Globus pallidus (tissue), 1 donor: ENCODE measurements around the gene RNF213.
A peak's percentile ranks its signal among the peaks of the same experiment; 100 is the strongest.

ENCODE experiments used
- DNase-seq: peaks from one replicate; pipeline ENCODE4 v3.0.0-alpha.2; 2015; ENCODE audit warnings: low spot score

Gene RNF213

DNA sequence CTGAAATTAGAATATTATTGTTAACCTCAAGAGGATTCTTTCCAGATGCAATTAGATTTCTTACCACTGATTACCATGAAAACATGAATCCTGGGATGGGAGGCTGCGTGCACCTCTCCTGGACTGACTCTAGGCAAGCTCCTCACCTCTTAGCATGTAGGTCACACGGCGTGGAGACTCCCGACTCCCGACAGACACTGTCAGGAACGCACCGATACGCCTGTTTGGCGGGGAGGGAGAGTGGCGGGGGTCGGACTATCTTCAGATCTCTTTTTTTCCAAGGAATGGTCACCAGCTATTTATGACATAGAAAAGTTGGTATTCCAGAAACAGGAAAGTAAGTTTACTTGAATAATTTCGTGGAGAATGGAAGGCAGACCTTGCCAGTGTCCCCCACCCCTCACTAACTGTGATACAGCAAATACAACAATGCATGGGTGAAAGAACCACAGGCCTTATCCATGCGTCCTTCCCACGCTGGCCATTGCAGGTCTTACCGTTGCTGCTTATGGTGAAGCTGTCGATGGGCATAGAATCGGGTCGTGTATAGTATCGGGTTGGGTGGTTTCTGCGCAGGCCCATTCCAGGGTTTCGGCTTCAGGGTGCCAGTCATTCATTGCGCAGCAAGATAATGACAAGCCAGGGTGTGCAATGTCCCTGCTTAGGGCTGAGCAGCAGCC, 91.7 kb downstream of the RNF213 start:
- DNase-seq, result no peak

DNA sequence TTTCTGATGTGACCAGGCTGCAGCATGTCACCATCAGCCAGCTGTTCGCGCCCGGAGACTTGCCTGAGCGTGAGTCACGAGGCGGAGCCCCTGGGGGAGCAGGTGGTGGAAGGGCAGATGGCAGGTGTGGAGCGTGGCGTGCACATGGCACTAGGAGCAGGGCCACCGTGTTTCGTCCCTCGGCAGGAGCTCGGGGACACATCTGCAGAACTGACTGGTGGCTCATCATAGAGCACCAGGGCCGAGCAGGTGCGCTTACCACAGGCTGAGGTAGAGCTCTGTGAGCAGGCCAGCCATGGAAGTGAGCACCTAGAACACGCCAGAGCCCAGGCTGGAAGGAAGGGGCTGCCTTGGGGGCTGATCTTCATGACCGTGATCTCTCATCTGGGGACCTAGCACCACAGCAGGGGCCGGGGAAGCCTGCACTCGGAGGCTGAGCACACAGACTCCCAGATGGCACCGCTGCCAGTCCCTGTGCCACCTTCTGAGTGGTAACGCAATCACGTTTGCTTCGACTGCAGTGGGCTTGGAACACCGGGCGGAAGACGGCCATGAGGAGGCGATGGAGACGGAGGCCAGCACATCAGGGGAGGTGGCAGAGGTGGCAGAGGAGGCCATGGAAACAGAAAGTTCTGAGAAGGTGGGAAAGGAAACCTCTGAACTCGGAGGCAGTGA, 92.5 kb downstream of the RNF213 start:
- no peak for DNase-seq

DNA sequence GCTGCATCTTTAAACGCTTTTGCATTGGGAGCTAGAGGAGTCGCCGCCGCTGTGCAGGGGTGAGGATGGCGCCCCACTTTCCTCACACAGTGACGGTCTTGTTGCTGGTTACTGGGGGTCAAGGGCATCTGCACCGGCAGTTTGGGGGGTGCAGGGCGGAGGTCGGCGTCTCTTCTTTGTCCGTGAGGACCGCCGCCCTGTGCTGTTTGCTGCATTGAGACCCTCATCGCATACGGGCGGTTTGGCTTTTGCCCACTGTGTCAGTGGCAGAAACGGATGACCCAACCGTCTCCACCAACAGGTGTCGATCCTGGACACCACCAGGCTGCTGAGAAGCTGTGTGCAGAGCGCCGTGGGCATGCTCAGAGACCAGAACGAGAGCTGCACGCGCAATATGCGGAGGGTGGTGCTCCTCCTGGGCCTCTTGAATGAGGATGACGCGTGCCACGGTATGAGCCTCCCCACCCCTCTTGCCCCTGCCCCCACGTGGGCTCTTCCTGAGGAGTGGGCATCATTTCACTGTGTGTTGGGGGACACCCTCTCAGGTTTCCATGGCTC, 93.1 kb downstream of the RNF213 start:
- DNase-seq, result no peak

DNA sequence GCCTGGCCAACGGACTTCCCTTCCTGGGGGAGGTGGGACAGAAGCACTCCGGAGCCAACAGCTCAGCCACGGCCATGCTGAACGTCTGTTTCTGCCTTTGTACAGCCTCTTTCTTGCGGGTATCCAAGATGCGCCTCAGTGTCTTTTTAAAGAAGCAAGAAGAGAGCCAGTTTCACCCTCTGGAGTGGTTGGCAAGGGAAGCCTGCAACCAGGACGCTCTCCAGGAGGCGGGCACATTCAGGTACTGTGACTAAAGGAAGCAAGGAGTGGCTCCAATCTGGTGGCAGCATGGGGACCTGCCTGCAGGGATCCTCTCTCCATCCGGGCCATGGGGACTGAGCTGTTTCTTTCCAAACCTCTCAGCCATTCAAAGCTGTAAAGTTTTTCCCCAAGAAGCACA, 93.7 kb downstream of the RNF213 start:
- DNase-seq, result no peak

DNA sequence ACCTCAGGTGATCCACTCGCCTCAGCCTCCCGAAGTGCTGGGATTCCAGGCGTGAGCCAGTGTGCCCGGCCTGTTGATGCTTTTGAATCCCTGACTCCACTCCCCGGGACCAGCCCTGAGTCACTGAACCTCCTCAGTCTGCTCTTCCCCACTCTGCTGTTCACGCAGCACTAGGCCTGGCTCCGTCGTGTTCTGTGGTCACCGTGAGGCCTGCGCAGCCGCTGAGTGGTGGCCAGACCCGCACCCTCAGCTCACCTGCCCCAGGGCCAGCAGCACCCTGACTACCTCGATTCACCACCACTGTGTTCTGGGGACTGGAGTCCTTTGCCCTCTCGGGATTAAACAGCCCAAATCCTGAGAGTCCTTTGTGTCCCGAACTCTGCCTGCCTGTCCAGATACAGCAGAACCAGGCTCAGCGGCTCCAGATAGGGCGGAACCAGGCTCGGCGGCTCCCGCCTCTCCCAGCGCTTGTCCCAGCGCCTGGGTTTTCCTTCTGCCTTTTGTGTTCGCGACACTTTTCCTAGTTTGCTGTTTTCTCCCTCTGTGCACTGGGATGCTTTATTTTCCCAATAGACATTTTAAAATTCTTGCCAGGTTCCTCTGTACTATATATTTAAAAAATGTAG, 95.7 kb downstream of the RNF213 start:
- no peak for DNase-seq

DNA sequence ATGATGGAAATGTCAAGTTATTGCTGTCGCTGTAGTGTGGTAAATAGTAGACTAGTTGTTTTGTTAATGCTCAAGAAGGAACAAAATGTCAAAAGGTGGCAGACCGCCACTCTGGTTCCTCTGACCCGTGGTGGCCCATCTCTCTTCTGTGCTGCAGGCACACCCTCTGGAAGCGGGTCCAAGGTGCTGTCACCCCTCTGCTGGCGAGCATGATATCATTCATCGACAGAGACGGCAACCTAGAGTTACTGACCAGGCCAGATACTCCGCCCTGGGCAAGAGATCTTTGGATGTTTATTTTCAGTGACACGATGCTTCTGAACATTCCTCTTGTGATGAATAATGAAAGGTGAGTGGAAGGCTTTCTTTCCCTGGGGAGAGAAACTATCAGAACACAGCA, 97.5 kb downstream of the RNF213 start:
- no peak for DNase-seq

DNA sequence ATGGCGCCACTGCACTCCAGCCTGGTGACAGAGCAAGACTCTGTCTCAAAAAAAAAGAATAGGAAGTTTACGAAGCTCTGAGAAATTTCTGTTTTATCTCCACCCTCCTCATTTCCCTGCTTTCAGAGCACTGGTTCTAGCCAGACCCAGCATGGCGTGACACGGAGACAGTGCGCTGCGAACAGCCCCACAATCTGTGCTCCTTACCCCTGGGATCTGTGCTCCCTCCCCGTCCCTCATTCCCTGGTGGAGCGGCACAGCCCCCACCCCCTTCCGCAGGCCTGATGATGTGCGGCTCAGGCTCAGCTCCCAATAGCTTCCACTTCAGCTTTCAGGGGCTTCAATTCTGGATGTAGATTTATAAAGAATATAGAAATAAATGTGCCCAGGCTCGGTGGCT, 98.2 kb downstream of the RNF213 start:
- no peak for DNase-seq

DNA sequence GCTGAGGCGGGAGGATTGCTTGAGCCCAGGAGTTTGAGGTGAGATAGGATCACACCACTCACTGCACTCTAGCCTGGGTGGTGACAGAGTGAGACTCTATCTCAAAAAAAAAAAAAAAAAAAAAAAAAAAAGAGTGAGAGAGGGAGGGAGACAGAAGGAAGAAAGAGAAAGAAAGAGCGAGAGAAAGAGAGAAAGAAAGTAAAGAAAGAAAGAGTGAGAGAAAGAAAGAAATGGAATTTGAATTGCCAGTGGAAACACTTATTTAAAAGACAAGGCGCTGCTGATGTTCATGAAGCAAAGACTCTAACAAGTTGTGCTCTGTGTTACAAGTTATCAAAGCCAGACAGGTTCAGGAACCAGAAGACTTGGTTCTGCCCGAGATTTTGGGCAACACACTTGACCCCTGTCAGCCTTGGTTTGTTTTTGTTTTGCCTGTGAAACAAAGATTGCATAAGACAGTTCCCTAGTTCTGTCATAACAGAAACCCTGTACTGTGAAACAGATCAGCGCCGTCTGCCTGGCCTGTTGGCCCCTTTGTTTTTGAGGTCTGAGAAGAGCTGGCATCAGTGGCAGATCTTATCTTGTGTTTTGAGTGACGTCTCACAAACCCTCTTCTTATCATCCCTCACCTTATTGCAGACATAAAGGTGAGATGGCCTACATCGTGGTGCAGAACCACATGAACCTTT, 98.9 kb downstream of the RNF213 start:
- DNase-seq, result no peak

DNA sequence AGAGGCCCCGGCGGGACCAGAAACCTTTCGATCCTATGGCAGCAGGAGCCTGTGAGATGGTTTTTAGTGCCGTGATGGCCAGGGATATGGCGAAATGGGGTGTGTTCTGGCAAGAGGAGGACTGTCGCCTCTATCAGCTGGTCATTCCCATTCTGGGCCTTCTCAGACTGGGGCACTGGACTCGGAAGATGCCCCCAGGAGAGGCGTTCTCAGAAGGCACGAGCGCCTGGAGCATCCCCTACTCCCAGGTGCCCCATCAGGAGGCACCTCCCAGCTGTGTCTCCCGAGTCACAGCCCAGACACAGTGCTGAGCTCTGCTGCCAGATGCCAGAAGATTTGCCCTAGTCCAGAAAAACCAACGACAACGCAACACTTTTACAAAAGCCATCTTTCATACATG, 99.7 kb downstream of the RNF213 start:
- no peak for DNase-seq

DNA sequence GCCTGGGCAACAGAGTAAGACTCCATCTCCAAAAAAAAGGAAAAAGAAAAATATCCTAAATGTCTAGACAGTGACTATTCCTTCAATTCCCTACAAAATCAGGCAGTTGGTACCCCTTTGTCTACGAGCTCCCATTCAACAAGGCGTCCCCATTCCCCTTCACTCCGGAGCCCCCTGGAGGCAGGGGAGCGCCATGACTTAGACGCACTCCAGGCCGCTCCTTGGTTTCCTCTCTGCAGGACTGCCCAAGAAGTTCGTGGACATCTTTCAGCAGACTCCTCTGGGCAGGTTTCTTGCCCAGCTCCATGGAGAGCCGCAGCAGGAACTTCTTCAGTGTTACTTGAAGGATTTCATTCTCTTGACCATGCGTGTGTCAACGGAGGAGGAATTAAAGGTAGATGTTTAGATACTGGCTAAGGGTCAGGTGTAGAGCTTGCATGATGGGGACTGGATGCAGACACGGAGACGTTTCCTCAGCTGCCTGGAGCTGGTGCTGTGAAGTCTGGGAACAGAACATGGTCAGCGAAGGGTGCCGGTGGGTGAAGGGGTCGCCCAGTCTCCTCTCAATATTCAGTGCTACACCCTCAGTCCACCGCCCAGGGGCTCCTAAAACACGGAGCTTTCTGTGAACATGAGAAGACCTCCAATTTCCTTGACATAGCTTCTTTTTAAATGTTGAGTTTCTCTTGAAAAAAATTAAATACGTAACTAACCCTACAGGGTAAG, 101.0 kb downstream of the RNF213 start:
- DNase-seq, result no peak

DNA sequence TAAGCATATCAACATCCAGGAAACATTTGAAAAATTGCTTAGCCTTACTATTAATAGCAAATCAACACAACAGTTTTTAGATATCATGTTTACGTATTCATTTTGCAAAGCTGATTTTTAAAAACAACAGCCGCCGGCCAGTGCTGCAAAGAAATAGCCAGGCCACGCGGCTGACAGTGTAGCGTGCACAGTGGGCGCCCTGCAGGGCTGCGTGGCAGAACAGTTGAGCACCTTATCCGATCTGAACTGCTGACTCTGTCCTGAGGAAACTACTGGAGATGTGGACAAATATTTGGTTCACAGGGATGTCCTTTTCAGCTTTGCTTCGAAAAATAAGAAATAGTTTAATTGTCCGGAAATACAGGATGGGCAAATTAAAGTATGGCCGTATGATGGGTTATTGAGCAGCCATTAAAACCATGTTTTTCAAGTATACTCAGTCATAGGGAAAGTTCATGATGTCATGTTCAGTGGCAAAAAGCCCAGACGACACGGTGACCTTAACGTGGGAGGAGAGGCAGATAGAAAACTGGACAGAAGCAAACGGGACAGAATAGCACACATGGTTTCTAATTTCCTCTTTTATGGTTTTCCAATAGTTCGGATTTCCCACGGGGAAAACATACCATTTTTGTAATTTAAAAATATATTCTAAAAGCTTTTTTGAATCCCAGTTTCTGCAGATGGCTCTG, 101.9 kb downstream of the RNF213 start:
- DNase-seq, result no peak

DNA sequence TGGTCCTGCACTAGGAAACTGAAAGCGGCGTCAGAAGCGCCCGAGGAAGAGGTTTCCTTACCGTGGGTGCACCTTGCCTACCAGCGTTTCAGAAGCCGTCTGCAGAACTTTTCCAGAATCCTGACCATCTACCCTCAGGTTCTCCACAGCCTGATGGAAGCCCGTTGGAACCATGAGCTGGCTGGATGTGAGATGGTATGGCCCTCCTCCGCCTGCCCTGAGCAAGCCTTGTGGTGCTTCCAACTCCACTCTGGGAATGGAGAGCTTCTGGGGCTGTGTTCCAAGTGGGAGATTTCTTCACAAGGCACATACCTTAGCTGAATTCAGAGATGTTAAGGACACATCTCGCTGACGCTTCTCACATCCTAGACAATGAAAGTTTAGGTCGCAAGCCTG, 102.5 kb downstream of the RNF213 start:
- DNase-seq, result no peak

DNA sequence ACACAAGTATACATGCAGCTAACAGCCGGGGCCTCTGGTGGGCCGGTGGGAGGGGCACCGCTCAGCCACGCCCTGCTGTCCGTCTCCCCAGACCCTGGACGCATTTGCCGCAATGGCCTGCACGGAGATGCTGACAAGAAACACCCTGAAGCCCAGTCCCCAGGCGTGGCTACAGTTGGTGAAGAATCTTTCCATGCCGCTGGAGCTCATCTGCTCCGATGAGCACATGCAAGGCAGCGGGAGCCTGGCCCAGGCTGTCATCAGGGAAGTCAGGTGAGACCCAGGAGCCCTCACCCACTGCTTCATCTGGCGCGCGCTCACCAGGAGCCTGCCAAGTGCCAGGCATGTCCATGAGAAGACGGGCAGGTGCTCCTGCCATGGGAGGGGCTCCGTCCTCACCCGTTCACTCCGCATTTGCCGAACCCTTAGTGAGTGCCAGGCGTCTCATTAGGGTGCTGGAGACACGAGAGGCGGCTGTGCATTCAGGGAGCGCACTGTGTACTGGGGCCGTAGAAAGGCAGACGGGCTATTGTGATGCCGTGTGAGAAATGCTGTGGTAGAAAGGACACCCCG, 103.0 kb downstream of the RNF213 start:
- no peak for DNase-seq

DNA sequence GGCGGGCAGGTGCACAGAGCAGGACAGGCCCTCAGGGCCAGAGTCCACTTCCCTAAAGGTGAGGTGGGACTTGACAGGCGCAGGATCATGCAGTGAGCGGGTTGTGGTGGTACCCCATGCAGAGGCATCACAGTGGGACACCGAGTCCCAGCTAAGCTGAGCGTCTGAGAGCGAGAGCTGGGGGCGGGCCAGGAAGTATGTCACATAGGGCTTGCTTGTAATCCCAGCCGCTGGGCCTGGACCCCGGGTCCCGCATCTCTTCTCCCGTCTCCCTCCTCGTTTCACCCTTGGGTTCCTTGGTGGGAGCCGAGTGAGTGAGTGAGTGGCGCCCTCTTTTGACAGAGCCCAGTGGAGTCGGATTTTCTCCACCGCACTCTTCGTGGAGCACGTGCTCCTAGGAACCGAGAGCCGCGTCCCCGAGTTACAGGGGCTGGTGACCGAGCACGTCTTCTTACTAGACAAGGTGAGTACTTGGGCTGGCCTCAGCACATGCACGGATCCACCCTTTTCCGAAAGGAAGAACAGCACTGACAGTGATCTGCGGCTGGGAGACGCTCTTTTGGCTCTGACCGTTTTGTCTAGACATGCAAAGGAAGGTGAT, 103.5 kb downstream of the RNF213 start:
- peak; percentile 4 for DNase-seq

DNA sequence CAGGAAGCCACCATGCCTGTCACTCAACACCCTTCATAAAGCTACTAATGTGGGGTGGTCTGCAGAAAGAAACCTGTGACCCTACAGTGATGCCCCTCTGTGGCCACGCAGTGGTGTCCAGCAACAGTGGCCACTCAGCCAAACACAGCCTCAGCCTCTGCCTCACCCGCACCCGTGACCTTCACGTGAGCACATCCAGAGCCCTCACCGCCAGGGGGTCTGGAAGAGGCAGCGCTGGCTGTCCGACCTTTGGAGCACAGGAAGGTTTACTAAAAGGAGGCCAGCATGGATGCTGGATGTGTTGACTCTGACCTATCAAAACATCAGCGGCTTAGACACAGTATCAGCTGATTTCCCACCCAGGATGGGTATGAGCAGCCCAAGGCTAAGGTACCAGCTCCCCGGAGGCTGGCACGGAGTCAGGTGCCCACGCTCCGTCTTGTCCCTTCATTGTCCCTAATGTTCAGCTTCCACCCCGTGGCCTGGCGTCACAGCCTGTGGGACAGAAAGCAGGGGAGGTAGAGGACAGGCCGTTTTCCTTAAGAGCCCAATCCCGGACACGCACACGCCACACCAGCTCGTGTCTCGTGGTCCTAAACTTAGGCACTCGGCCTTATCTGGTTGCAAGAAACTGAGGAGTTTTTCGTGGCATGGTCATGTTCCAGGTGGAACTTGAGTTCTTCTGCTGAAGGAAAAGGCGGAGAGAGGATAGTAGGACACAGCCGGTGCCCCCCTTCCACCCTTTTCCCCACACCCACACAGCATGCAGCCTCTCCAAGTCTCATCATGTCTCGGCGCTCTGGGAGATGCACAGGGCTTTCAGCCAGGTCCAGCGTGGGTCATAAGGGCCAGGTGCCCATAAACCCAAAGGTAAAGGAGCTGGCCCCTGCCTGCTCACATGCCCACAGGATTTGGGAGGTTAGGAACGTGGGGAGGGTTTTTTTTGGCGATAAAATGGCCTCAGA, 104.6 kb downstream of the RNF213 start:
- no peak for DNase-seq

DNA sequence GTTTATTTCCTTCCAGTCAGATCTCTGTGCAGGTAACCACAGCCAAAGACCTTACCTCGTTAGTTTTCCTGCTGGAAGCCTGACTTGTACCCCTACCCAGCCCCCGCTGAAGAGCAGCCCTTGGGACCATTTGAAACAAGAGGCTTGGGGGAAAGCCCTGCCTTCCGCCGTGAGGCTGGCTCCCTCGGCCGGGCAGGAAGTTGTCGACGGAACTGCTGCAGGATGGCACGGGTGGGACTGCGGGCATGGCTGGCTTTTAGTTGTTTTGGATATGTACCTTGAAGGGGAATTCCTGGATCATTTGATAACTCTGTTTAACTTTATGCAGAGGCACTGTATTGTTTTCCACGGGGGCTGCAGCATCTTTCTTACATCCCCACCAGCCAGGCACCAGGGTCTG, 105.3 kb downstream of the RNF213 start:
- no peak for DNase-seq

DNA sequence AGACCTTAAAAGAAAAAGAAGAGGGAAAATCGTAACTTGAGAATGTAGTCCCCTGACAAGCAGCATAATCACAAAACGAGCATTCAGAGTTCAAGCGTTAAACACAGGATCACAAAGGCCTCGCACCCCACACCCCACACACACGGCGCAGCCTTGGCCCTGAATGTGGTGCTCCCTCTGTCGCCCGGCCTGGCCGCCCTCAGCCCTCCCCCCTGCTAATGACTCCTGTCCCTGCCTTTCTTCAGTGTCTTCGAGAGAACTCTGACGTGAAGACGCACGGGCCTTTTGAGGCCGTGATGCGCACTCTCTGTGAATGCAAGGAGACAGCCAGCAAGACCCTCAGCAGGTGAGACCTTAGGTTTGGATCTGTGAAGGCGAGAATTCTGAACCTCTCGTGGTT, 106.9 kb downstream of the RNF213 start:
- no peak for DNase-seq

DNA sequence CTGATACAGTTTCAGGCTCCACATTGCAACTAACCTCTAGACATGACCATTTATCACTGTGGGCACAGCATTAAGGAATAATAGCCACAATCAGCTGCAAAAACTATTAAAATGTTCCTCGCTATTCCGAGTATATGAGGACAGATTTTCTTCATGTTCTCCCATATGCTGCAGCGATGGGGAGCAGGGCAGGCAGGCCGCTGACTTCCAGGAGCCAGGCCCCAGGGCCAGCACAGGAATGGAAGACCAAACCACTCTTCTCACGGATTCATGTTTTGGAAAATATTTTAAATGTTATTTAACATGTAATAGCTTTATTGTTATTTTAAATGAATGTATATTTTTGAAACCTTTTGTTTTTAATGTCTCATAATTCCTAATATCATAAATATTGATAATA, 110.5 kb downstream of the RNF213 start:
- DNase-seq, result no peak

DNA sequence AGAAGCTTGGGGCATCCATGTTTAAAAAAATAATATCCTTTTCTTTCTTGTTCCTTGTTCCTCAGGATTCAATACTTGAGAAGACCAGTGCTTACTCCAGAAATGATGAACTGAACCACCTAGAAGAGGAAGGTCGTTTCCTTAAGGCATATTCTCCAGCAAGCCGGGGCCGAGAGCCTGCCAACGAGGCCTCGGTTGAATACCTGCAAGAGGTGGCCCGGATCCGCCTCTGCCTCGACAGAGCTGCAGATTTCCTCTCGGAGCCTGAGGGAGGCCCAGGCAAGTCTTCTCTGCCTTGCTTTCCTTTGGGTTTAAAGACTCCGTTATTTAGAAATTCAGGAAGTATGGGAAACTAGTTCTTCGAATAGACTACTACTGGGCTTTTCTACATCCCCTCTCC, 111.8 kb downstream of the RNF213 start:
- DNase-seq, result no peak
